H1 (cell line): Measurements from ENCODE around the gene USP49. TPM values are rescaled to one million over a fixed set of nuclear protein-coding genes. Genes with fewer than 3 reads are reported as not detected.

Source experiments
- CTCF ChIA-PET: fragments of 300-600 bp; sonication (Branson Sonifier 250); formaldehyde crosslinking; loops from one replicate; lab custom pipeline; 2021; ENCODE audit not compliant: partially characterized antibody; lab: Charles Lee
- POLR2A ChIA-PET: fragments of 300-600 bp; sonication (Branson Sonifier 250); formaldehyde crosslinking; loops from one replicate; lab custom pipeline; 2021; ENCODE audit warnings: inconsistent platforms; ENCODE audit not compliant: partially characterized antibody; lab: Charles Lee
- DNase-seq, 2 experiments: peaks; one replicate each; pipeline versions ENCODE4 v3.0.0 to v3.0.0-alpha.2; 2010 to 2022; ENCODE audit warnings: low spot score in 2 of 2, low read depth in 1 of 2, mixed read lengths in 1 of 2
- FAIRE-seq: peaks from 2 replicates; lab custom pipeline; 2011; peaks lifted over from hg19 to GRCh38; lab: Jason Lieb, UNC
- H2AFZ ChIP-seq: 2 replicates; pipeline ENCODE4 v1.8.1; 2012; ENCODE audit warnings: low read length, inconsistent platforms
- H2AK5ac ChIP-seq: 2 replicates; pipeline ENCODE4 v1.6.1; 2013; ENCODE audit warnings: low read depth, low read length
- H2BK120ac ChIP-seq: replicated peaks from 2 replicates; pipeline ENCODE3; 2013; ENCODE audit warnings: low read depth, low read length, inconsistent platforms
- H2BK12ac ChIP-seq: 2 replicates; pipeline ENCODE4 v1.6.1; 2013; ENCODE audit warnings: low read depth, low read length
- H2BK15ac ChIP-seq: 2 replicates; pipeline ENCODE4 v1.6.1; 2013; ENCODE audit warnings: low read length
- H2BK20ac ChIP-seq: 2 replicates; pipeline ENCODE4 v1.6.1; 2013; ENCODE audit warnings: low read length
- H2BK5ac ChIP-seq: 2 replicates; pipeline ENCODE4 v1.6.1; 2013; ENCODE audit warnings: low read depth, low read length
- H3K14ac ChIP-seq: 2 replicates; pipeline ENCODE4 v1.6.1; 2013; ENCODE audit warnings: inconsistent platforms; ENCODE audit not compliant: insufficient read length
- H3K18ac ChIP-seq: 2 replicates; pipeline ENCODE4 v1.6.1; 2013; ENCODE audit warnings: low read length; ENCODE audit errors: extremely low read depth
- H3K23ac ChIP-seq: 2 replicates; pipeline ENCODE4 v1.6.1; 2013; ENCODE audit warnings: inconsistent platforms; ENCODE audit not compliant: insufficient read length
- H3K23me2 ChIP-seq: 2 replicates; pipeline ENCODE4 v1.6.1; 2013; ENCODE audit warnings: low read depth, low read length
- H3K27ac ChIP-seq: 2 replicates; pipeline ENCODE4 v1.6.1; 2011; ENCODE audit warnings: low read depth, low read length, inconsistent platforms
- H3K27me3 ChIP-seq, 4 experiments: replicated peaks in 1 of 4; 1 replicate in 1 of 4; 2 replicates in 3 of 4; pipeline versions ENCODE4 v1.6.1 to v1.8.1; 2011 to 2013; ENCODE audit warnings: low read length in 3 of 4, mild to moderate bottlenecking in 3 of 4, inconsistent platforms in 2 of 4, mixed read lengths in 2 of 4, moderate library complexity in 1 of 4; ENCODE audit not compliant: control insufficient read depth in 3 of 4, insufficient read depth in 3 of 4; ENCODE audit errors: extremely low read depth in 1 of 4
- H3K36me3 ChIP-seq, 4 experiments: 2 replicates each; pipeline versions ENCODE4 v1.6.1 to v1.8.1; 2011 to 2013; ENCODE audit warnings: mild to moderate bottlenecking in 4 of 4, low read length in 3 of 4, moderate library complexity in 2 of 4, control low read depth in 1 of 4, inconsistent platforms in 1 of 4; ENCODE audit not compliant: insufficient read depth in 4 of 4, control insufficient read depth in 2 of 4
- H3K4ac ChIP-seq: replicated peaks from 2 replicates; pipeline ENCODE3; 2013; ENCODE audit warnings: low read length, low read depth, mixed read lengths, inconsistent platforms; ENCODE audit not compliant: insufficient read length
- H3K4me1 ChIP-seq, 4 experiments: replicated peaks in 1 of 4; 1 replicate in 1 of 4; 2 replicates in 3 of 4; pipeline versions ENCODE4 v1.6.1 to v1.8.1; 2011 to 2013; ENCODE audit warnings: low read length in 3 of 4, inconsistent platforms in 2 of 4, mixed read lengths in 1 of 4; ENCODE audit not compliant: insufficient read depth in 4 of 4, control insufficient read depth in 3 of 4
- H3K4me2 ChIP-seq, 2 experiments: 2 replicates each; pipeline versions ENCODE4 v1.6.1 to v1.8.1; 2011 to 2013; ENCODE audit warnings: low read depth in 2 of 2, low read length in 2 of 2, control low read depth in 1 of 2, inconsistent platforms in 1 of 2, mild to moderate bottlenecking in 1 of 2; ENCODE audit not compliant: insufficient read depth in 1 of 2
- H3K4me3 ChIP-seq, 4 experiments: fragments of 200-600, 300-600 bp in 1 of 4; sonication (generic), shearing (Covaris generic), sonication (Bioruptor Twin) in 1 of 4; 2 replicates each; pipeline versions ENCODE4 v1.5.1 to v1.8.1; 2011 to 2016; ENCODE audit warnings: low read length in 4 of 4, low read depth in 3 of 4, control low read depth in 2 of 4, inconsistent platforms in 2 of 4, mild to moderate bottlenecking in 2 of 4, mixed read lengths in 1 of 4, moderate library complexity in 1 of 4; ENCODE audit not compliant: insufficient read depth in 2 of 4; ENCODE audit errors: extremely low read depth in 1 of 4
- H3K56ac ChIP-seq: replicated peaks from 2 replicates; pipeline ENCODE3; 2013; ENCODE audit warnings: low read depth, mild to moderate bottlenecking, mixed read lengths, low read length, inconsistent platforms; ENCODE audit not compliant: insufficient read length
- H3K79me1 ChIP-seq: 2 replicates; pipeline ENCODE4 v1.6.1; 2013; ENCODE audit warnings: low read depth, low read length, control low read depth
- H3K79me2 ChIP-seq, 2 experiments: 2 replicates each; pipeline versions ENCODE4 v1.6.1 to v1.8.1; 2012 to 2013; ENCODE audit warnings: low read length in 2 of 2, mild to moderate bottlenecking in 2 of 2, inconsistent platforms in 1 of 2; ENCODE audit not compliant: insufficient read depth in 2 of 2, control insufficient read depth in 1 of 2
- H3K9ac ChIP-seq, 4 experiments: replicated peaks in 1 of 4; 1 replicate in 1 of 4; 2 replicates in 3 of 4; pipeline versions ENCODE4 v1.6.1 to v1.8.1; 2011 to 2013; ENCODE audit warnings: low read depth in 3 of 4, low read length in 3 of 4, control low read depth in 2 of 4, mild to moderate bottlenecking in 2 of 4, moderate library complexity in 2 of 4, inconsistent platforms in 1 of 4; ENCODE audit errors: extremely low read depth in 1 of 4
- H3K9me3 ChIP-seq, 2 experiments: 2 replicates each; pipeline versions ENCODE4 v1.6.1 to v1.8.1; 2012 to 2013; ENCODE audit warnings: mild to moderate bottlenecking in 2 of 2, moderate library complexity in 2 of 2, control low read depth in 1 of 2, inconsistent platforms in 1 of 2, low read depth in 1 of 2, low read length in 1 of 2, mixed read lengths in 1 of 2; ENCODE audit not compliant: insufficient read depth in 2 of 2
- H4K20me1 ChIP-seq, 2 experiments: replicated peaks in 1 of 2; 2 replicates each; pipeline versions ENCODE3 to v1.8.1; 2011 to 2013; ENCODE audit warnings: inconsistent platforms in 2 of 2, low read length in 2 of 2, mild to moderate bottlenecking in 1 of 2; ENCODE audit not compliant: insufficient read depth in 2 of 2, control insufficient read depth in 1 of 2
- H4K5ac ChIP-seq: 2 replicates; pipeline ENCODE4 v1.6.1; 2013; ENCODE audit warnings: low read length, low read depth, mixed read lengths, inconsistent platforms; ENCODE audit not compliant: insufficient read length
- H4K8ac ChIP-seq: 2 replicates; pipeline ENCODE4 v1.8.0; 2013; ENCODE audit warnings: mild to moderate bottlenecking, moderate library complexity, low read length, inconsistent platforms; ENCODE audit not compliant: insufficient read depth; ENCODE audit errors: extremely low read depth
- H4K91ac ChIP-seq: replicated peaks from 2 replicates; pipeline ENCODE3; 2013; ENCODE audit warnings: low read length, mixed read lengths, inconsistent platforms; ENCODE audit not compliant: insufficient read length
- ASH2L ChIP-seq: fragments of 200-600, 300-600 bp; sonication (generic); IDR thresholded peaks from one replicate; pipeline ENCODE4 v1.7.1; 2017; ENCODE audit warnings: low read length
- KDM1A ChIP-seq: fragments of 200-600, 300-600 bp; sonication (generic); IDR thresholded peaks from 2 replicates; pipeline ENCODE4 v1.7.1; 2016; ENCODE audit warnings: mild to moderate bottlenecking, low read length, borderline replicate concordance
- NANOG ChIP-seq: IDR thresholded peaks from 2 replicates; pipeline ENCODE4 v1.6.1; 2011; ENCODE audit warnings: low read length, low read depth, mild to moderate bottlenecking, inconsistent platforms; ENCODE audit not compliant: insufficient read depth, poor library complexity, severe bottlenecking
- SUZ12 ChIP-seq: fragments of 200-600 bp; sonication (generic); IDR thresholded peaks from 2 replicates; pipeline ENCODE4 v1.6.1; 2012; ENCODE audit warnings: mild to moderate bottlenecking, inconsistent platforms, low read length, moderate library complexity, mixed read lengths
- ZNF274 ChIP-seq: IDR thresholded peaks from 2 replicates; pipeline ENCODE4 v1.7.0; 2012; ENCODE audit warnings: low read length, borderline replicate concordance; ENCODE audit errors: extremely low read depth
- WGBS, 2 experiments: shearing (Covaris generic) in 1 of 2; methylation state at CpG; one replicate each; pipeline versions ENCODE4 v1.1.6 to v1.1.7; 2013 to 2015; ENCODE audit warnings: low lambda C conversion rate in 2 of 2, mixed read lengths in 2 of 2, inconsistent platforms in 1 of 2, low coverage in 1 of 2, missing lambda C conversion rate in 1 of 2; ENCODE audit not compliant: insufficient replicate concordance in 2 of 2, insufficient coverage in 1 of 2, insufficient read length in 1 of 2; ENCODE audit errors: extremely low coverage in 1 of 2, missing lambda C conversion rate in 1 of 2; 5-methylcytosine and 5-hydroxymethylcytosine counted together
- polyA plus RNA-seq, 7 experiments: library from polyadenylated mRNA; depleted of rRNA in 3 of 7; stranded (reverse) in 5 of 7; unstranded in 2 of 7; fragments of >200 nt in 5 of 7; fragments of 200-250 nt in 2 of 7; gene quantifications; 1 replicate in 5 of 7; 2 replicates in 1 of 7; 4 replicates in 1 of 7; pipeline versions ENCODE4 v1.2.1 to v1.2.3, GENCODE V29; 2011 to 2013; ENCODE audit warnings: missing spikeins in 2 of 7, mixed read lengths in 2 of 7
- total RNA-seq: library from RNA; stranded (reverse); fragmentation: NEBNext Ultra II Directional; extraction: Animal tissue kit (Norgen Biotek cat#: 25700); gene quantifications from 2 replicates; pipeline ENCODE4 v1.2.1, GENCODE V29; 2021
- TF ChIP-seq, protein P1 (sequence below): IDR thresholded peaks from 2 replicates; pipeline ENCODE4 v1.6.1; 2012; ENCODE audit warnings: inconsistent platforms
- TF ChIP-seq, protein P2 (sequence below): IDR thresholded peaks from 2 replicates; pipeline ENCODE4 v1.6.1; 2012; ENCODE audit warnings: low read length, inconsistent platforms
- TF ChIP-seq, protein P3 (sequence below): IDR thresholded peaks from 2 replicates; pipeline ENCODE4 v1.6.1; 2011; ENCODE audit warnings: low read depth, mild to moderate bottlenecking, low read length; ENCODE audit not compliant: insufficient read depth

The USP49 gene
- total and polyA plus RNA-seq, 2 of the 8 experiments (the other 6 are each of a cell fraction or from before 2014, with no cell fraction given), result 6.9 to 24.4 TPM

GRCh38 chr6:41759106-41759904, 135.9 kb downstream of the USP49 start:
- Histone ChIP-seq H4K5ac (no peak overlapping the region), H2BK12ac (no peak overlapping the region; the same call in 1 of the 2 replicates), H3K4ac (no peak overlapping the region), H3K27me3 (no peaks in the 10 kb centered on the region; a peak in 1 of 7 replicates), H3K79me1 (no peaks in the 10 kb centered on the region), H2BK120ac (no peak overlapping the region), H4K8ac (no peak overlapping the region; the same call in 1 of the 2 replicates), H3K79me2 (no peaks in the 10 kb centered on the region), H3K23ac (no peak overlapping the region), H3K18ac (no peak overlapping the region), H3K4me3 (no peak overlapping the region), H2BK15ac (no peak overlapping the region), H3K9ac (no peak overlapping the region), H3K23me2 (no peaks in the 10 kb centered on the region), H2AFZ (no peak overlapping the region), H2BK5ac (no peak overlapping the region), H2BK20ac (no peak overlapping the region), H3K9me3 (no peaks in the 10 kb centered on the region), H3K56ac (no peak overlapping the region), H3K4me1 (peaks cover 0 to 3% (median 0%) of the 10 kb centered on the region in 4 experiments; a peak in 2 of 7 replicates), H4K20me1 (no peaks in the 10 kb centered on the region), H3K27ac (no peak overlapping the region), H2AK5ac (no peak overlapping the region), H3K36me3 (no peaks in the 10 kb centered on the region), H3K4me2 (no peak overlapping the region), H4K91ac (no peak overlapping the region), H3K14ac (no peak overlapping the region)
- DNase-seq, result no peak
- POLR2A ChIA-PET, result no interaction called here
- no peak for FAIRE-seq
- WGBS, 2 experiments, result 88% methylated on average over 13 of the region's 13 CpGs; no CpG with 5 or more reads in 1 of the 2 experiments
- CTCF ChIA-PET, result interaction anchor here (0.6 to 2.3 kb wide), 4 partner anchors 9 to 91 kb away, joined by 3 to 12 read pairs (median 4); no protein-coding TSS in a partner anchor
- TF ChIP-seq, protein P1, sequence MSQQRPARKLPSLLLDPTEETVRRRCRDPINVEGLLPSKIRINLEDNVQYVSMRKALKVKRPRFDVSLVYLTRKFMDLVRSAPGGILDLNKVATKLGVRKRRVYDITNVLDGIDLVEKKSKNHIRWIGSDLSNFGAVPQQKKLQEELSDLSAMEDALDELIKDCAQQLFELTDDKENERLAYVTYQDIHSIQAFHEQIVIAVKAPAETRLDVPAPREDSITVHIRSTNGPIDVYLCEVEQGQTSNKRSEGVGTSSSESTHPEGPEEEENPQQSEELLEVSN, result no peak
- TF ChIP-seq, protein P2, sequence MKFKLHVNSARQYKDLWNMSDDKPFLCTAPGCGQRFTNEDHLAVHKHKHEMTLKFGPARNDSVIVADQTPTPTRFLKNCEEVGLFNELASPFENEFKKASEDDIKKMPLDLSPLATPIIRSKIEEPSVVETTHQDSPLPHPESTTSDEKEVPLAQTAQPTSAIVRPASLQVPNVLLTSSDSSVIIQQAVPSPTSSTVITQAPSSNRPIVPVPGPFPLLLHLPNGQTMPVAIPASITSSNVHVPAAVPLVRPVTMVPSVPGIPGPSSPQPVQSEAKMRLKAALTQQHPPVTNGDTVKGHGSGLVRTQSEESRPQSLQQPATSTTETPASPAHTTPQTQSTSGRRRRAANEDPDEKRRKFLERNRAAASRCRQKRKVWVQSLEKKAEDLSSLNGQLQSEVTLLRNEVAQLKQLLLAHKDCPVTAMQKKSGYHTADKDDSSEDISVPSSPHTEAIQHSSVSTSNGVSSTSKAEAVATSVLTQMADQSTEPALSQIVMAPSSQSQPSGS, result no peak
- TF ChIP-seq KDM1A (no peak), NANOG (no peak), ASH2L (no peak), SUZ12 (no peak), ZNF274 (no peak)
- TF ChIP-seq, protein P3, sequence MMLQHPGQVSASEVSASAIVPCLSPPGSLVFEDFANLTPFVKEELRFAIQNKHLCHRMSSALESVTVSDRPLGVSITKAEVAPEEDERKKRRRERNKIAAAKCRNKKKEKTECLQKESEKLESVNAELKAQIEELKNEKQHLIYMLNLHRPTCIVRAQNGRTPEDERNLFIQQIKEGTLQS, result no peak
